ENCODE data around the gene OR2T1. TPM values are rescaled to one million over a fixed set of nuclear protein-coding genes. Genes with fewer than 3 reads are reported as not detected.
"Not testable (repeated sequence)": the region's sequence is repeated elsewhere in the genome, so short reads cannot be mapped to it uniquely, and the experiment has no call there.

OR2T1 gene
- total and polyA plus RNA-seq, 12 donors = not detected

DNA sequence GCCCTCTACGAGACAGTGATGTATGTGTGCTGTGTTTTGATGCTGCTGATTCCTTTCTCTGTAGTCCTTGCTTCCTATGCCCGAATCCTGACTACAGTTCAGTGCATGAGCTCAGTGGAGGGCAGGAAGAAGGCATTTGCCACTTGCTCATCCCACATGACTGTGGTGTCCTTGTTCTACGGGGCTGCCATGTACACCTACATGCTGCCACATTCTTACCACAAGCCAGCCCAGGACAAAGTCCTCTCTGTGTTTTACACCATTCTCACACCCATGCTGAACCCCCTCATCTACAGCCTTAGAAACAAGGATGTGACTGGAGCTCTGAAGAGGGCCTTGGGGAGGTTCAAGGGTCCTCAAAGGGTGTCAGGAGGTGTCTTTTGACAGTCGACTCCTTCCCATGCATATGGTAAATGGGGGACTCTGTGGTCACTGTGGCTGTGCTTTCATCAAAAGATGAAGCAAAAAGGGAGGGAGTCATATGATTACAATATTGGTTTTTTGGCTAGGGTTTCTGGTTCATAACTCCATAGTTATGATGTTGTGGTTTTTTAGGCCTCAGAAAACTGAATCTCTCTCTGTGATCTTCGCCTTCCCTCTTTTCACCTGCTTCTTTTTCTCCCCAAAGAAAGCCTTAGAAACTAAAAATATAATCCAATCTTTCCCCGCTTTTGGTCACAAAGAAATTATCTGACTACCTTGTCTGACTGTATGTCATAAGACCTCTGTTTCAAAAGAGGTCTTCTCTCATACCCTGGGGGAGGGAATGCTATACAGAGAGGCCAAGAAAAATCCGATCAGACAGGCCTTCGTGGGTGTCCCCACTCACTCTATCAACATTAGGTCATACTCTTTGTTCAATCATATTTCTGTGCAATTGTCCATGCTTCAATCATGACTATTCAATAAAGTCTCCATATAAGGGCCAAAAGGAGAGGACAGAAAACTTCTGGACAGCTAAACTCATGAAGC, 4.2 kb downstream of the OR2T1 start:
- WGBS, 4 donors = 58 to 64% (median 64%) methylated on average over 8 of the region's 8 CpGs
- no peaks in the 10 kb centered on the region for H3K27me3 ChIP-seq
- no peak overlapping the region for H3K27ac ChIP-seq
- H3K4me3 ChIP-seq = no peak overlapping the region
- TF ChIP-seq, protein P1, sequence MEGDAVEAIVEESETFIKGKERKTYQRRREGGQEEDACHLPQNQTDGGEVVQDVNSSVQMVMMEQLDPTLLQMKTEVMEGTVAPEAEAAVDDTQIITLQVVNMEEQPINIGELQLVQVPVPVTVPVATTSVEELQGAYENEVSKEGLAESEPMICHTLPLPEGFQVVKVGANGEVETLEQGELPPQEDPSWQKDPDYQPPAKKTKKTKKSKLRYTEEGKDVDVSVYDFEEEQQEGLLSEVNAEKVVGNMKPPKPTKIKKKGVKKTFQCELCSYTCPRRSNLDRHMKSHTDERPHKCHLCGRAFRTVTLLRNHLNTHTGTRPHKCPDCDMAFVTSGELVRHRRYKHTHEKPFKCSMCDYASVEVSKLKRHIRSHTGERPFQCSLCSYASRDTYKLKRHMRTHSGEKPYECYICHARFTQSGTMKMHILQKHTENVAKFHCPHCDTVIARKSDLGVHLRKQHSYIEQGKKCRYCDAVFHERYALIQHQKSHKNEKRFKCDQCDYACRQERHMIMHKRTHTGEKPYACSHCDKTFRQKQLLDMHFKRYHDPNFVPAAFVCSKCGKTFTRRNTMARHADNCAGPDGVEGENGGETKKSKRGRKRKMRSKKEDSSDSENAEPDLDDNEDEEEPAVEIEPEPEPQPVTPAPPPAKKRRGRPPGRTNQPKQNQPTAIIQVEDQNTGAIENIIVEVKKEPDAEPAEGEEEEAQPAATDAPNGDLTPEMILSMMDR (IDR thresholded peaks at IDR 0.05) = no peak
- TF ChIP-seq POLR2A (IDR thresholded peaks at IDR 0.05) = no peak
- intact Hi-C loops (cut with DNase I) = no loop called here
- no peak for DNase-seq
- H3K36me3 ChIP-seq (replicated peaks in 1 of 2) = no peaks in the 10 kb centered on the region
- H3K9me3 ChIP-seq (replicated peaks in 1 of 3) = no peaks in the 10 kb centered on the region
- no peaks in the 10 kb centered on the region for H3K4me1 ChIP-seq (replicated peaks in 1 of 2)

DNA sequence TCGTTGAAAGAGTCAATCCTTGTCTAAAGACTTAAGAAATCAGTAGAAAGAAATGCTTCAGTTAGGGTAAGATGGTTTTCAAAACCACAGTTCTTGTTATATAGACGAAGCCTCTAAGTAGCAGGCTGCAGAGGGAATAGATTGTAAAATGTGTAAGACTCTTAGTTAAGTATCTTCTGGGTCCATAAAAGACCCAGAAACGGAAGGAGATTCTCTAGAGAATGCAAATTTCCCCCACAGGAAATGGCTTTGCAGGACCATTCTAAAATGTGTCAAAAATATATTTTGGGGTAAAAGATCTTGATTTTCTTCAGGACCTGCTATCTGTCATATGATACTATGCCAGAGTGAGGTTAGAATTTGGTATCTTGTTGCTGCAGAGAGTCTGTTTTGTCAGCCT, 13.4 kb downstream of the OR2T1 start:
- Histone ChIP-seq H3K9me3 (replicated peaks in 1 of 3) (peaks cover 0 to 5% (median 5%) of the 10 kb centered on the region in 3 donors), H3K27ac (no peak overlapping the region), H3K36me3 (replicated peaks in 1 of 2) (no peaks in the 10 kb centered on the region), H3K27me3 (no peaks in the 10 kb centered on the region), H3K4me3 (no peak overlapping the region), H3K4me1 (replicated peaks in 1 of 2) (no peaks in the 10 kb centered on the region)
- DNase-seq = no peak
- no peak for TF ChIP-seq POLR2A (IDR thresholded peaks at IDR 0.05)
- TF ChIP-seq, protein P1 (IDR thresholded peaks at IDR 0.05) = no peak
- intact Hi-C loops (cut with DNase I) = no loop called here
- WGBS, 4 donors = 38 to 53% (median 50%) methylated on average over 3 of the region's 3 CpGs

DNA sequence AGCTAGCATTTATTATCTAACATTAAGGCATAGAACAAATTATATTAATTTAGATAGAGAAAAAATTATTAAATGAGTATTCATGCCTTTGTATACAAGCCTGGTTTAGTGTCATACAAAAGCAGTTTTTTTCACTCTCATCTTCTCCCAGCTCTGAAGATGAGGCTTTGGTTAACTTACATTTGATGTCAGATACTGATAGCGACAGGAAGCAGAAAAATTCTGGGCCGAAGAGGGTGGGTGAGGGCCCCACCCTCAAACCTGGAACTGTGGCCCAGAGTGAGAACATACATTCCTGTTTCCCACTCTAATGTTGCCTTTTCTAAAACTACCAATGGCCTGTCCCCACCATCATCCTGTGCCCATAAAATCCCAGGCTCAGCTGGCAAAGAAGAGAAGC, 15.0 kb downstream of the OR2T1 start:
- Histone ChIP-seq H3K4me3 (no peak overlapping the region), H3K9me3 (replicated peaks in 1 of 3) (peaks cover 0 to 8% (median 5%) of the 10 kb centered on the region in 3 donors), H3K27me3 (no peaks in the 10 kb centered on the region), H3K4me1 (replicated peaks in 1 of 2) (no peaks in the 10 kb centered on the region), H3K27ac (no peak overlapping the region), H3K36me3 (replicated peaks in 1 of 2) (no peaks in the 10 kb centered on the region)
- 67 to 79% (median 78%) methylated on average over 2 of the region's 2 CpGs for WGBS, 4 donors
- intact Hi-C loops (cut with DNase I) = no loop called here
- DNase-seq = no peak
- TF ChIP-seq, protein P1 (IDR thresholded peaks at IDR 0.05) = no peak
- no peak for TF ChIP-seq POLR2A (IDR thresholded peaks at IDR 0.05)

DNA sequence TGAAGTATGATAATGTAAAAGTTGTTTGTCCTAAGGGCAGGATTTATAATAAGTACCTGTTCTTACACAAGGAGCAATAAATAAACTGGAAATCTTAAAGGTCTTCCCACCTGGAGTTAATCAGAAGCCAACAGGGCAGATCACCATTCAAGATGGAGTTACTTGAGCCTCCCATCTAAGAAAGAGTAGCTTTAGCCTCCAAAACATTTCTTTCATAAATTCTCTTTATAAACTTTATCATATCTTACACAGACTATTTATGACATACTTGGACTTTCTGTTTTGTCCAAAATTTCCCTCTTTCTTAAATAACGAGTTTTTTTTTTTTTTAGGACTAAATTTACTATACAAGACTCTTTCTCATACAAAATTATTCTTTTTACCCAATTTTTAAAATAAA, 18.5 kb downstream of the OR2T1 start:
- WGBS, 4 donors = 8 to 19% (median 11%) methylated on average over 1 of the region's 1 CpG
- peaks cover 0 to 8% (median 5%) of the 10 kb centered on the region in 3 donors for H3K9me3 ChIP-seq (replicated peaks in 1 of 3)
- no peak overlapping the region for H3K27ac ChIP-seq
- H3K4me3 ChIP-seq = no peak overlapping the region
- H3K36me3 ChIP-seq (replicated peaks in 1 of 2) = no peaks in the 10 kb centered on the region
- DNase-seq = no peak
- intact Hi-C loops (cut with DNase I) = no loop called here
- H3K27me3 ChIP-seq = no peaks in the 10 kb centered on the region
- H3K4me1 ChIP-seq (replicated peaks in 1 of 2) = no peaks in the 10 kb centered on the region
- TF ChIP-seq, protein P1 (IDR thresholded peaks at IDR 0.05) = no peak
- no peak for TF ChIP-seq POLR2A (IDR thresholded peaks at IDR 0.05)

DNA sequence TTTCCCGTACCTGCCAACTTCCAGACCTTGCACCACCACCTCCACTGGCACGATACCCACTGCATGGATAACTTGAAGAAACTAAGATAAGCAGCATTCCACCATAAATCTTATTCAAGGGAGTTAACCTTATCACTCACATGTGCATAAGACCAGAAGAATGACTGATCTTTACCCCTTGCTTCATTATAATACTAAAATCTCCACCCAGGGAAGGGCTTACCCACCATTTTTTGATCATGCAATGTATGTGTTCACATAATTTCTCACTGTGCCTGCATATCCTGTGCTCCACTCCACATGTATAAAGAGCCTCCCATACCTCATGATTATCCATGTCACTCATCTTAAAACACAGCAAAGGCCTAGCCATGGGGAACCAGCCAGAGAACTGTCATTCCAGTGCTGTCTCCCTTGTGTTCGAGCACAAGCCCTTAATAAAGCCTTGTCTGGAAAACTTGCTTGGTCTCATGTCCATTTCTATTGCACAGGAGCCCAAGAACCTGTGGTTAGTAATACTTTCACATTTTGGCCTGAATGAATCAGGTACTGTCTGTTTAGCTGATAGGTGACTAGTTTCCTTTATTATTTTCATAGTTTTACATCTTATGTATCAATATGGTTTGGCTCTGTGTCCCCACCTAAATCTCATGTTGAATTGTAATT, 24.8 kb downstream of the OR2T1 start:
- H3K9me3 ChIP-seq (replicated peaks in 1 of 3); intact Hi-C loops (cut with DNase I); DNase-seq; H3K4me1 ChIP-seq (replicated peaks in 1 of 2); H3K4me3 ChIP-seq; H3K27me3 ChIP-seq; H3K36me3 ChIP-seq (replicated peaks in 1 of 2); H3K27ac ChIP-seq: not testable (repeated sequence)
- 58 to 65% (median 60%) methylated on average over 3 of the region's 3 CpGs for WGBS, 4 donors

DNA sequence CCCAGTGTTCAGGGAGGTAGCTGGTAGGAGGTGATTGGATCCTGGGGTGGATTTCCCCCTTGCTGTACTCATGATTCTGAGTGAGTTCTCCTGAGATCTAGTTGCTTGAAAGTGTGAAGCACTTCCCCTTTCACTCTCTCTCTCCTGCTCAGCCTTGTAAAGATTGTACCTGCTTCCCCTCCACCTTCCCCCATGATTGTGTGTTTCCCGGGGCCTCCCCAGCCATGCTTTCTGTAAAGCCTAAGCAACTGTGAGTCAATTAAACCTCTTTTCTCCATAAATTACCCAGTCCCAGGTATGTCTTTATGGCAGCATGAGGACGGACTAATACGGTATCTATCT, 25.3 kb downstream of the OR2T1 start:
- H3K27ac ChIP-seq; H3K4me1 ChIP-seq (replicated peaks in 1 of 2); intact Hi-C loops (cut with DNase I); H3K27me3 ChIP-seq; H3K9me3 ChIP-seq (replicated peaks in 1 of 3); H3K4me3 ChIP-seq; H3K36me3 ChIP-seq (replicated peaks in 1 of 2); DNase-seq: not testable (repeated sequence)
- 62 to 79% (median 72%) methylated on average over 3 of the region's 3 CpGs for WGBS, 4 donors

DNA sequence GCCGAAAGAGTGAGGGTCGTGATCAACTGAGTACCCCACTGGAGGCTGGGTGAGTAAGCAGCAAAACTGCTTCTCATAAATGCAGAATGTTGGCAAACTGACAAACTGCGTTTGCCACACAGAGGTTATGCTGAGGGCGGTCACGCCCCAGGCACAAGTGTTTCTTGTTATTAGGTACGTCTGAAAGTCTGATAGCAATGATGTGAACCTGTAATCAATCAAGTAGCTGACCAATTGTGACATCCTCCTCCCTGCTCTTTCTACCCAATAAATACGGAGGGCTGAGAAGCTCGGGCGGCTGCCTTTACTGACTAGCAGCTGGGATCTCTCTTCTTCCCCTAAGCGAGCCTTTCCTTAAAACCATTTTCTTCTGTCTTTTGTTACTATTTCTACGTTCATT, 28.8 kb downstream of the OR2T1 start:
- intact Hi-C loops (cut with DNase I); DNase-seq; H3K9me3 ChIP-seq (replicated peaks in 1 of 3); H3K4me1 ChIP-seq (replicated peaks in 1 of 2); H3K4me3 ChIP-seq; H3K27me3 ChIP-seq; H3K36me3 ChIP-seq (replicated peaks in 1 of 2); H3K27ac ChIP-seq: not testable (repeated sequence)
- WGBS, 4 donors = 41 to 81% (median 67%) methylated on average over 6 to 11 of the region's 11 CpGs

All from adrenal gland (tissue), 12 donors.